HL-60 (cell line): ENCODE results near the gene LRRC74A.

Experiments used
- DNase-seq, 2 experiments: peaks; one replicate each; pipeline ENCODE4 v3.0.0-alpha.2; 2010 to 2020; ENCODE audit warnings: low read depth in 1 of 2, low spot score in 1 of 2
- H3K27ac ChIP-seq: fragments of 250-450 bp; sonication (Bioruptor Pico); replicated peaks from 2 replicates; pipeline ENCODE4 v1.5.1; 2020; ENCODE audit warnings: mild to moderate bottlenecking, moderate library complexity
- H3K27me3 ChIP-seq: fragments of 250-450 bp; sonication (Bioruptor Pico); 2 replicates; pipeline ENCODE4 v1.5.1; 2021; ENCODE audit warnings: mild to moderate bottlenecking, moderate library complexity; ENCODE audit not compliant: insufficient read depth, poor library complexity, severe bottlenecking
- H3K4me3 ChIP-seq: replicated peaks from 2 replicates; pipeline ENCODE4 v1.5.1; 2011; ENCODE audit warnings: mild to moderate bottlenecking, control low read depth, low read length; ENCODE audit not compliant: insufficient read depth
- CTCF ChIP-seq: IDR thresholded peaks from one replicate; pipeline ENCODE4 v1.5.1; 2011; ENCODE audit warnings: low read length, control low read depth, inconsistent platforms; ENCODE audit not compliant: insufficient read depth
- GABPA ChIP-seq: IDR thresholded peaks from 2 replicates; pipeline ENCODE4 v1.6.1; 2012; ENCODE audit warnings: low read depth
- POLR2AphosphoS5 ChIP-seq: IDR thresholded peaks from 2 replicates; pipeline ENCODE4 v1.6.1; 2012; ENCODE audit warnings: low read depth
- SPI1 ChIP-seq: IDR thresholded peaks from 2 replicates; pipeline ENCODE4 v1.6.1; 2012; ENCODE audit warnings: low read depth, mild to moderate bottlenecking, borderline replicate concordance
- TF ChIP-seq, protein P1 (sequence below): IDR thresholded peaks from 2 replicates; pipeline ENCODE4 v1.6.1; 2012; ENCODE audit warnings: low read depth; ENCODE audit not compliant: insufficient replicate concordance

The LRRC74A gene

GRCh38 chr14:76830556-76830955, 4.3 kb downstream of the LRRC74A start:
- H3K27ac ChIP-seq, result no peak overlapping the region
- DNase-seq, result no peak
- H3K27me3 ChIP-seq, result no peaks in the 10 kb centered on the region

DNA sequence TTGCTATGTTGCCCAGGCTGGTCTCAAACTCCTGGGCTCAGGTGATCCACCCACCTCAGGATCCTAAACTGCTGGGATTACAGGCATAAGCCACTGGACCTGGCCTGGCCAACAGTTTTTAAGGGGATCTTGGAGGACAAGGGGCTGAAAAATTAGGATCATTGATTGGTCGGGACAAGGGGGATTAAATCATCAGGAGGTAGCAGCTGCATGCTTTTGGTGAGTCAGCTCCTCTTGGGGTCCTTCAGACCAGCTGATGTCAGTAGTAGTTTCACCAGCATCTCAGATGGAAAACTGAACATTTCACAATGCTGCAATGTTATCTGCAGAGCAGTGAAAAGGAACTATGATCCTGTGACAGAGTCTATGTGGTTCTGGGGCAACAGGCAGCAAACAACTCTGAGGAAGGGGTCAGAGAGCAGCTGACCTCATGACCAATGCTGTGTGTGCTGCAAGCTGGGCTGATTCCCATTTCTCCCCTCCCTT, 6.3 kb downstream of the LRRC74A start:
- H3K27me3 ChIP-seq, result no peaks in the 10 kb centered on the region

More at GRCh38 chr14:76830556-76830955, 4.3 kb downstream of the LRRC74A start:
- TF ChIP-seq GABPA, result no peak
- TF ChIP-seq, protein P1, sequence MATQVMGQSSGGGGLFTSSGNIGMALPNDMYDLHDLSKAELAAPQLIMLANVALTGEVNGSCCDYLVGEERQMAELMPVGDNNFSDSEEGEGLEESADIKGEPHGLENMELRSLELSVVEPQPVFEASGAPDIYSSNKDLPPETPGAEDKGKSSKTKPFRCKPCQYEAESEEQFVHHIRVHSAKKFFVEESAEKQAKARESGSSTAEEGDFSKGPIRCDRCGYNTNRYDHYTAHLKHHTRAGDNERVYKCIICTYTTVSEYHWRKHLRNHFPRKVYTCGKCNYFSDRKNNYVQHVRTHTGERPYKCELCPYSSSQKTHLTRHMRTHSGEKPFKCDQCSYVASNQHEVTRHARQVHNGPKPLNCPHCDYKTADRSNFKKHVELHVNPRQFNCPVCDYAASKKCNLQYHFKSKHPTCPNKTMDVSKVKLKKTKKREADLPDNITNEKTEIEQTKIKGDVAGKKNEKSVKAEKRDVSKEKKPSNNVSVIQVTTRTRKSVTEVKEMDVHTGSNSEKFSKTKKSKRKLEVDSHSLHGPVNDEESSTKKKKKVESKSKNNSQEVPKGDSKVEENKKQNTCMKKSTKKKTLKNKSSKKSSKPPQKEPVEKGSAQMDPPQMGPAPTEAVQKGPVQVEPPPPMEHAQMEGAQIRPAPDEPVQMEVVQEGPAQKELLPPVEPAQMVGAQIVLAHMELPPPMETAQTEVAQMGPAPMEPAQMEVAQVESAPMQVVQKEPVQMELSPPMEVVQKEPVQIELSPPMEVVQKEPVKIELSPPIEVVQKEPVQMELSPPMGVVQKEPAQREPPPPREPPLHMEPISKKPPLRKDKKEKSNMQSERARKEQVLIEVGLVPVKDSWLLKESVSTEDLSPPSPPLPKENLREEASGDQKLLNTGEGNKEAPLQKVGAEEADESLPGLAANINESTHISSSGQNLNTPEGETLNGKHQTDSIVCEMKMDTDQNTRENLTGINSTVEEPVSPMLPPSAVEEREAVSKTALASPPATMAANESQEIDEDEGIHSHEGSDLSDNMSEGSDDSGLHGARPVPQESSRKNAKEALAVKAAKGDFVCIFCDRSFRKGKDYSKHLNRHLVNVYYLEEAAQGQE, result no peak
- no peak for TF ChIP-seq CTCF
- no peak for TF ChIP-seq SPI1
- TF ChIP-seq POLR2AphosphoS5, result no peak
- H3K4me3 ChIP-seq, result no peak overlapping the region

GRCh38 chr14:76833011-76833410, 6.8 kb downstream of the LRRC74A start:
- H3K27ac ChIP-seq, result no peak overlapping the region
- H3K4me3 ChIP-seq, result no peak overlapping the region
- TF ChIP-seq, protein P1, result no peak
- TF ChIP-seq GABPA, result no peak
- no peak for TF ChIP-seq POLR2AphosphoS5
- no peak for TF ChIP-seq CTCF
- TF ChIP-seq SPI1, result no peak
- DNase-seq, result peak in 1 of 2 experiments; percentile 1
- no peaks in the 10 kb centered on the region for H3K27me3 ChIP-seq

More for the DNA sequence above, 6.3 kb downstream of the LRRC74A start:
- DNase-seq, result peak in 1 of 2 experiments; percentile 29
- Histone ChIP-seq H3K4me3 (no peak overlapping the region), H3K27ac (no peak overlapping the region)
- no peak for TF ChIP-seq GABPA

DNA sequence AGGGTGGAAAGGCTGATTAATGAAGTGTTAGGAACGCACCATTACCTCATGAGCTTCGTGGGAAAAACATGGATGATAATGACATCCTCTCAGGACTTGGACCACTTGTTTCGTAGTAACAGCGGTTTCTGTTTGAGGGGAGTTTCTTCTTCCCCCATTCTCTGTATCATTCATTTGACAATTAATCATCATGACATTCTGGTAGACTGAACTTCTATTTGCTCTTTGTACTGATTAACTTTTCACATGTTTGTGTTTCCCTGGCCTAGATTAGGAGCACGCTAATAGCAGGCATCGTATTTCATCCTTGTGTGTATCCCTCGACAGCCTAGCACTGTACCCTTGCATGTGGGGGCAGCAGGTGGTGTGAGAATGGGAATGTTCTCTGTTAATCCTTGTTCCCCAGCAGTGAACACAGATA, 8.0 kb downstream of the LRRC74A start:
- no peak overlapping the region for H3K27ac ChIP-seq
- no peak for DNase-seq
- TF ChIP-seq SPI1 (no peak), GABPA (no peak), CTCF (no peak), POLR2AphosphoS5 (no peak)
- TF ChIP-seq, protein P1, result no peak
- H3K4me3 ChIP-seq, result no peak overlapping the region
- H3K27me3 ChIP-seq, result no peaks in the 10 kb centered on the region
